Raji (cell line): ENCODE measurements around the gene CDK13.

Experiments
- POLR2A ChIP-seq: IDR thresholded peaks from 2 replicates; pipeline ENCODE4 v1.6.1; 2011; ENCODE audit warnings: low read depth, low read length, control low read depth; ENCODE audit not compliant: insufficient read depth

The CDK13 gene

GRCh38 chr7:40024841-40025240, 74.8 kb downstream of the CDK13 start:
- no peak for TF ChIP-seq POLR2A

- TF ChIP-seq POLR2A, result no peak
Observed at GRCh38 chr7:40027545-40027944, 77.5 kb downstream of the CDK13 start.

GRCh38 chr7:40033826-40034225, 83.8 kb downstream of the CDK13 start:
- TF ChIP-seq POLR2A, result no peak

GRCh38 chr7:40041456-40041855, 91.4 kb downstream of the CDK13 start:
- no peak for TF ChIP-seq POLR2A

GRCh38 chr7:40043164-40043563, 93.1 kb downstream of the CDK13 start:
- TF ChIP-seq POLR2A, result no peak

- TF ChIP-seq POLR2A, result no peak
Observed at GRCh38 chr7:40047661-40048060, 97.6 kb downstream of the CDK13 start.

GRCh38 chr7:40057292-40057691, 107.2 kb downstream of the CDK13 start:
- no peak for TF ChIP-seq POLR2A

- no peak for TF ChIP-seq POLR2A
Observed at GRCh38 chr7:40058026-40058425, 108.0 kb downstream of the CDK13 start.

GRCh38 chr7:40058636-40059035, 108.6 kb downstream of the CDK13 start:
- no peak for TF ChIP-seq POLR2A

GRCh38 chr7:40059057-40059456, 109.0 kb downstream of the CDK13 start:
- no peak for TF ChIP-seq POLR2A

GRCh38 chr7:40072268-40072667, 122.2 kb downstream of the CDK13 start:
- no peak for TF ChIP-seq POLR2A

- TF ChIP-seq POLR2A, result no peak
Observed at GRCh38 chr7:40073239-40073638, 123.2 kb downstream of the CDK13 start.

- TF ChIP-seq POLR2A, result no peak
Observed at GRCh38 chr7:40077849-40078248, 127.8 kb downstream of the CDK13 start.

GRCh38 chr7:40092182-40092581, 142.1 kb downstream of the CDK13 start:
- TF ChIP-seq POLR2A, result no peak

GRCh38 chr7:40093631-40094350, 143.7 kb downstream of the CDK13 start:
- no peak for TF ChIP-seq POLR2A

- no peak for TF ChIP-seq POLR2A
Observed at GRCh38 chr7:40095230-40095629, 145.2 kb downstream of the CDK13 start.

GRCh38 chr7:40095695-40096327, 145.8 kb downstream of the CDK13 start:
- no peak for TF ChIP-seq POLR2A

- no peak for TF ChIP-seq POLR2A
Observed at GRCh38 chr7:40097728-40098127, 147.7 kb downstream of the CDK13 start.

GRCh38 chr7:40098810-40099209, 148.8 kb downstream of the CDK13 start:
- TF ChIP-seq POLR2A, result no peak
